NCI-H1436 (cell line): ENCODE results near the gene TIAM1.
A peak's percentile ranks its signal among the peaks of the same experiment; 100 is the strongest.

ENCODE experiments used
- DNase-seq: peaks from one replicate; lab custom pipeline; 2025; lab: John Stamatoyannopoulos, UW

The TIAM1 gene

GRCh38 chr21:31135531-31136184, 208.4 kb downstream of the TIAM1 start:
- DNase-seq: no peak

- DNase-seq: no peak
Observed at GRCh38 chr21:31133243-31133830, 210.7 kb downstream of the TIAM1 start.

GRCh38 chr21:31132574-31133242, 211.4 kb downstream of the TIAM1 start:
- DNase-seq: no peak

- no peak for DNase-seq
Observed at GRCh38 chr21:31130821-31131220, 213.2 kb downstream of the TIAM1 start.

GRCh38 chr21:31128234-31128633, 215.8 kb downstream of the TIAM1 start:
- no peak for DNase-seq

GRCh38 chr21:31124010-31124409, 220.1 kb downstream of the TIAM1 start:
- no peak for DNase-seq

- DNase-seq: no peak
Observed at GRCh38 chr21:31119199-31119598, 224.9 kb downstream of the TIAM1 start.

- no peak for DNase-seq
Observed at GRCh38 chr21:31117128-31117916, 226.7 kb downstream of the TIAM1 start.

- no peak for DNase-seq
Observed at GRCh38 chr21:31115249-31115648, 228.8 kb downstream of the TIAM1 start.

- DNase-seq: no peak
Observed at GRCh38 chr21:31111093-31111492, 233.0 kb downstream of the TIAM1 start.

- DNase-seq: no peak
Observed at GRCh38 chr21:31110430-31110829, 233.6 kb downstream of the TIAM1 start.

- no peak for DNase-seq
Observed at GRCh38 chr21:31107871-31108270, 236.2 kb downstream of the TIAM1 start.

GRCh38 chr21:31107176-31107785, 236.8 kb downstream of the TIAM1 start:
- DNase-seq: no peak

GRCh38 chr21:31103571-31104265, 240.3 kb downstream of the TIAM1 start:
- no peak for DNase-seq

GRCh38 chr21:31103163-31103562, 240.9 kb downstream of the TIAM1 start:
- no peak for DNase-seq

- no peak for DNase-seq
Observed at GRCh38 chr21:31099122-31099521, 244.9 kb downstream of the TIAM1 start.

- peak; percentile 45 for DNase-seq
Observed at GRCh38 chr21:31098576-31099005, 245.5 kb downstream of the TIAM1 start.

- no peak for DNase-seq
Observed at GRCh38 chr21:31092832-31093625, 251.0 kb downstream of the TIAM1 start.

GRCh38 chr21:31090376-31090775, 253.7 kb downstream of the TIAM1 start:
- DNase-seq: no peak

GRCh38 chr21:31088474-31088751, 255.6 kb downstream of the TIAM1 start:
- DNase-seq: no peak
